Activated T-helper 2 cell treated with anti-CD3 and anti-CD28 coated beads, Interferon-gamma antibody, Interleukin-2, Interleukin-4, amounts not matched to agents 10 μg/mL and 5 μg/mL and 100 μg/mL, durations not matched to agents 14 hours and 24 hours and 36 hours (primary cell): ENCODE data around the gene RARB. TPM values are rescaled to one million over a fixed set of nuclear protein-coding genes. Genes with fewer than 3 reads are reported as not detected.

ENCODE experiments used
- DNase-seq: peaks from one replicate; pipeline ENCODE4 v3.0.0; 2021; ENCODE audit warnings: low spot score
- H3K27ac Mint-ChIP-seq: one replicate; pipeline ENCODE4 v1.8.0; 2021; ENCODE audit warnings: mixed read lengths
- H3K27me3 Mint-ChIP-seq: one replicate; pipeline ENCODE4 v1.8.0; 2021; ENCODE audit warnings: low read depth, mixed read lengths
- H3K36me3 Mint-ChIP-seq: one replicate; pipeline ENCODE4 v1.8.0; 2021; ENCODE audit warnings: low read depth, mixed read lengths
- H3K4me1 Mint-ChIP-seq: one replicate; pipeline ENCODE4 v1.8.0; 2021; ENCODE audit warnings: low read depth, mixed read lengths
- H3K4me3 Mint-ChIP-seq: one replicate; pipeline ENCODE4 v1.8.0; 2021; ENCODE audit warnings: low read depth, mild to moderate bottlenecking, moderate library complexity, mixed read lengths
- H3K9me3 Mint-ChIP-seq: one replicate; pipeline ENCODE4 v1.8.0; 2021; ENCODE audit warnings: mixed read lengths
- intact Hi-C: fragments of 100-400 bp; cut with micrococcal nuclease; formaldehyde crosslinking; loops from one replicate; pipeline ENCODE4 v1.15.1; 2023
- total RNA-seq: library from RNA; stranded (reverse); gene quantifications from 2 replicates; pipeline ENCODE4 v1.2.3, GENCODE V29; 2022

The RARB gene
- total RNA-seq, 1 donor from 2014 or later = not detected

DNA sequence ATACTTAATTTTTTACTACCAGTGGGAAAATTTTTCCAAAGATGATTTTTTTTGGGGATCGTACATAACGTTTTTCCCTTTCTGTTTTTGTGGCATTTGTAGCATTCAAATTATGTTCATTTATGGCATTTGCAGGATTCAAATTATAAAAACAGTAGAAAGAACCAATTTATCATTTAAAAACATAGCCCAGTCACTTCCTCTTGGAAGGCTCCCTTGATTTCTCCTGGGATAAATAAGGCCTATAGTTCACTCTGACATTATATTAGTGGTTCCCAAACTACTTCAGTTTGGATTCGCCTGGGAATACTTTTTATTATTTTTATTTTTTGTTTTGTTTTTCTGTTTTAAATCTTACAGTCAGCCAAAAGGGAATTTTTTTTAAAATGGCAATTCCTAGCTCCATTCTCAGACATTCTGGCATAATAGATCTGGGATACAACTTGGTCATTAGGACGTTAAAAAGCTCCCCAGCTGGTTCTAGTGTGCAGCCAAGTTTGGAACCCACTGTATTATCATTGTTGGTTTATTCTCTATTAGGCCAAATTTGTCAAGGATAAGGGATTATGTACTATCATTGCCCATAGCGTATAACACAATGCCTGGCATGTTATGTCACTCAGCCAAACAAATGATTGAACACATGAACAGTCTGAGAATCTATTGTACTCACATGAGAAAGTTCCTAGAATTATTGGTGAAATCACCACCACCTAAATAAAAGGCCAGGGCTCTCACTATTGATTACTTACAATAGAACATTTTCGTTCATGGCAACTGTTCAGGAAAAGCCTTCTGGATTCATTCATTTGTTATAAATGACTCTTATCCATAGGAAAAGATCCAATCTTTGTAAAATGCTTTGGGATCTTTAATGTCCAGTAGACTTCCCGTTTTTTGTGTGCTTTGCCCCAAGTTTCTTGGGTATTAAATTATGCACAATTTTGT is 28.9 kb downstream of the RARB start:
- H3K27ac Mint-ChIP-seq = no peak overlapping the region
- peaks cover 4% of the 10 kb centered on the region for H3K4me1 Mint-ChIP-seq
- H3K9me3 Mint-ChIP-seq = no peaks in the 10 kb centered on the region
- H3K4me3 Mint-ChIP-seq = no peak overlapping the region
- peaks cover 3% of the 10 kb centered on the region for H3K27me3 Mint-ChIP-seq
- DNase-seq = no peak
- intact Hi-C loops = no loop called here
- no peaks in the 10 kb centered on the region for H3K36me3 Mint-ChIP-seq

GRCh38 chr3:25457671-25458419 is 29.8 kb downstream of the RARB start:
- peaks cover 3% of the 10 kb centered on the region for H3K27me3 Mint-ChIP-seq
- H3K36me3 Mint-ChIP-seq = no peaks in the 10 kb centered on the region
- peaks cover 4% of the 10 kb centered on the region for H3K4me1 Mint-ChIP-seq
- H3K9me3 Mint-ChIP-seq = no peaks in the 10 kb centered on the region
- H3K4me3 Mint-ChIP-seq = no peak overlapping the region
- no peak overlapping the region for H3K27ac Mint-ChIP-seq
- intact Hi-C loops = no loop called here
- DNase-seq = no peak

- Mint-ChIP-seq H3K27me3 (peaks cover 3% of the 10 kb centered on the region), H3K9me3 (no peaks in the 10 kb centered on the region), H3K4me1 (peaks cover 4% of the 10 kb centered on the region), H3K27ac (no peak overlapping the region), H3K4me3 (no peak overlapping the region), H3K36me3 (no peaks in the 10 kb centered on the region)
- intact Hi-C loops = no loop called here
- no peak for DNase-seq
Observed at GRCh38 chr3:25458420-25458814, 30.4 kb downstream of the RARB start.

DNA sequence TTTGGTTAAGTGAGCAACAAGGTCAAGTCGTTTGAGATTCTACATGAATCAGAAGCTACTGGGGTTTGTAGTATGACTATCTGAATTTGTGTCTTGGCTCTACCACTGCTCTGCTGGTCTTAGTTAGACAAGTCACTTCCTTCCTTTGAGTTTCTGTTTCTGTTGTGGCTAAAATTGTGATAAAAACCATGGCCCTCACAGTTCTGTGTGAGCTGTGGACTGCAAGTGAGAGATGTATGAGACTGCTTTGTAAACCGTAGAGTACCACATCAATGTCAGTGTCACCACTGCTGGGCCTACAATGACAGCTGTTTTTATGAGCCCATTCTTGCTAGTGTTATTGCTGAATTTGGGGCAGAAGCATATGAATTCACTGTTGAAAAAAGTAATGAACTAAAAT is 32.7 kb downstream of the RARB start:
- no peak for DNase-seq
- peaks cover 4% of the 10 kb centered on the region for H3K4me1 Mint-ChIP-seq

DNA sequence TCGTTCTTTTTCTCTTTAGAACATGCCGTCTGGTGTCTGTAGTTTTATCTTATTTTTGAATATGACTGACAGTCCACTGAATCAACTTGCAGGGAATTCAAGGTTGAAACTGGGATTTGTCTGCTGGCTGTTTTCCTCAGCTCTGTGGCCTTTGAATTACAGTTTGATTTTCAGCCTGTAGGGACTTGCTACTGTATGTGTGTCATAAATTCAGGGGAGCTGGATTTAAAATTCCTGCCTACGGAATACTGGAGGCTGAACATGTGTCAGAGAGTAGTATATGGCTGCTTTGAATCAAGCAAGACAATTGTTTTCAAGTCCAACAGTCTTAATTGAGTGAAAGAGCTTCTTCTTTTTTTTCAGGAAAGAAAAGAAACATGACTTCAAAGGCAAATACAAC is 33.9 kb downstream of the RARB start:
- Mint-ChIP-seq H3K27ac (no peak overlapping the region), H3K4me3 (no peak overlapping the region), H3K4me1 (peaks cover 4% of the 10 kb centered on the region), H3K9me3 (no peaks in the 10 kb centered on the region), H3K27me3 (peaks cover 3% of the 10 kb centered on the region), H3K36me3 (no peaks in the 10 kb centered on the region)
- no peak for DNase-seq
- intact Hi-C loops = no loop called here

More for the DNA sequence above, 32.7 kb downstream of the RARB start:
- peak overlapping the region; percentile 6 for H3K27ac Mint-ChIP-seq
- intact Hi-C loops = no loop called here
- no peaks in the 10 kb centered on the region for H3K36me3 Mint-ChIP-seq
- H3K9me3 Mint-ChIP-seq = no peaks in the 10 kb centered on the region
- no peak overlapping the region for H3K4me3 Mint-ChIP-seq
- peaks cover 3% of the 10 kb centered on the region for H3K27me3 Mint-ChIP-seq

DNA sequence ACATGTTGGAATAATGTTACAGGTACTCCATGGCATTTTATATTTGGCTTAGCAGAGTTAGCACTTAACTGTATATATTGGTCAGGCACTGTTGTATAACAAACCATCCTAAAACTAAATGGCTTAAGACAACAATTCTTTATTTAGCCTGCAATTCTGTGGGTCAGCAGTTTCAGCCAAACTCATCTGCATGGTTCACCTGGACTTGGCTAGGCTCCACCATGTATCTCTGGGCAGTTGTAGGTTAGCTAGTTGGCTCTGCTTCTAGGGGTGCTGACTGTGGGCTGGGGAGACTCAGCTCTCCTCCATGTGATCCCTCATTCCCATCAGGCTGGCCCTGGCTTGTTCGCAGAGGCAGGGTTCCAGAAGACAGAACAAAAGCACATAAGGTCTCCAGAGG is 34.4 kb downstream of the RARB start:
- no peaks in the 10 kb centered on the region for H3K36me3 Mint-ChIP-seq
- peaks cover 4% of the 10 kb centered on the region for H3K4me1 Mint-ChIP-seq
- no peak for DNase-seq
- no peak overlapping the region for H3K4me3 Mint-ChIP-seq
- H3K9me3 Mint-ChIP-seq = no peaks in the 10 kb centered on the region
- intact Hi-C loops = no loop called here
- H3K27ac Mint-ChIP-seq = no peak overlapping the region
- peaks cover 3% of the 10 kb centered on the region for H3K27me3 Mint-ChIP-seq

GRCh38 chr3:25463836-25464418 is 35.9 kb downstream of the RARB start:
- DNase-seq = no peak
- intact Hi-C loops = no loop called here
- no peaks in the 10 kb centered on the region for H3K9me3 Mint-ChIP-seq
- H3K4me3 Mint-ChIP-seq = no peak overlapping the region
- no peak overlapping the region for H3K27ac Mint-ChIP-seq
- no peaks in the 10 kb centered on the region for H3K36me3 Mint-ChIP-seq
- H3K27me3 Mint-ChIP-seq = no peaks in the 10 kb centered on the region
- H3K4me1 Mint-ChIP-seq = peaks cover 4% of the 10 kb centered on the region

DNA sequence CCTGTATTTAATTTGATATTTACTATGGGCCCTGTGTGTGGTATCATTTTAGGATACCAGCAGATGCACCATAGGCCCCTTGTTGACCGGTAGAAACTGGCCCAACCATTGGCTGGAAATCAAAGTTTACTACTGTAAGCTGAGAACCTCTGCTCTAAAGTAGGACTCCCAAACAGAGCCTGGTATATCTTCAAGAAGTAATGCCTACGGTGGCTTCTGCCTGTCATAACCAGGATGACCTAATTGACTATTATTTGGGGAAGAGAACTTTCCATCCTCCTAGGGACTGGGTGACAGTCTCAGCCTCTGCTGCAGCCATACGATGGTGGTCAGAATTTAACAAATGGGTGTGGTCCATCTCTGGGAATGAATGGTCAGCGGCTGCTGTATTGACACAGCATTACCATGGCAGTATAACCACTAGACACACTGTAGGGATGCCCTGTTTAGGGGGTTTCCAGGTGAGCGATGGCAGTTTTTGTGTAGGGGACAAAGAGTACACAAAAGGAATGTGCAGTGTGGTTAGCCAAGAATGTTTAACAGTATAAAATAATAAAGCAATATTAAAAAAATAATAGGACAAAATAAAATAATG is 37.3 kb downstream of the RARB start:
- Mint-ChIP-seq H3K4me3 (no peak overlapping the region), H3K9me3 (no peaks in the 10 kb centered on the region), H3K27ac (no peak overlapping the region), H3K36me3 (no peaks in the 10 kb centered on the region), H3K27me3 (no peaks in the 10 kb centered on the region), H3K4me1 (peaks cover 4% of the 10 kb centered on the region)
- no peak for DNase-seq
- intact Hi-C loops = no loop called here

DNA sequence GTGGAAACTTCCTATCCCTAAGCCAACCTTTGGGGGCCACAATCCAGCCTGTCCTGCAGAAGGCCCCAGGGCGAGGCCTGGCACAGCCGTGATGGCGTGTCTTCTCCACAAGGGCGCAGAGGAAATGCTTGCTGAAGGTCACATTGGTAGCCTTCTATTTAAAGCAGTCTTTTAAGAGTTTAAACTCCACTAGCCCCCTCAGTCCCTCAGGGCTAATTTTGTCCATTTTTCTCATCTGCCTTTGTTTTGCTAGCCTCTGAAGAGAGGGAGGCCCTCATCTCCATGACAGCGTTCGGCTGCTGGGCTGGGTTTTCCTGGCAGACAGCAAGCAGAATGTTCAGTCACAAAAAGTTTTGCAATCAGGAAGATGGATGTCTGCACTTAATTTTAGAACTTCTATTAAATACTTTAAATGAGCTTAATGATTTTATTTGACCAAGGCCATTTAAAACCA is 40.8 kb downstream of the RARB start:
- no peak overlapping the region for H3K4me3 Mint-ChIP-seq
- H3K27me3 Mint-ChIP-seq = peaks cover 2% of the 10 kb centered on the region
- H3K9me3 Mint-ChIP-seq = no peaks in the 10 kb centered on the region
- no peaks in the 10 kb centered on the region for H3K4me1 Mint-ChIP-seq
- H3K27ac Mint-ChIP-seq = no peak overlapping the region
- intact Hi-C loops = no loop called here
- no peak for DNase-seq
- no peaks in the 10 kb centered on the region for H3K36me3 Mint-ChIP-seq

GRCh38 chr3:25469558-25469957 is 41.5 kb downstream of the RARB start:
- Mint-ChIP-seq H3K4me3 (no peak overlapping the region), H3K4me1 (no peaks in the 10 kb centered on the region), H3K27me3 (peaks cover 2% of the 10 kb centered on the region), H3K9me3 (no peaks in the 10 kb centered on the region), H3K27ac (no peak overlapping the region), H3K36me3 (no peaks in the 10 kb centered on the region)
- no peak for DNase-seq
- intact Hi-C loops = no loop called here

- no peaks in the 10 kb centered on the region for H3K4me1 Mint-ChIP-seq
- intact Hi-C loops = no loop called here
- peaks cover 2% of the 10 kb centered on the region for H3K27me3 Mint-ChIP-seq
- no peaks in the 10 kb centered on the region for H3K36me3 Mint-ChIP-seq
- no peaks in the 10 kb centered on the region for H3K9me3 Mint-ChIP-seq
- no peak for DNase-seq
- no peak overlapping the region for H3K27ac Mint-ChIP-seq
- H3K4me3 Mint-ChIP-seq = no peak overlapping the region
Observed at GRCh38 chr3:25471081-25471768, 43.2 kb downstream of the RARB start.

DNA sequence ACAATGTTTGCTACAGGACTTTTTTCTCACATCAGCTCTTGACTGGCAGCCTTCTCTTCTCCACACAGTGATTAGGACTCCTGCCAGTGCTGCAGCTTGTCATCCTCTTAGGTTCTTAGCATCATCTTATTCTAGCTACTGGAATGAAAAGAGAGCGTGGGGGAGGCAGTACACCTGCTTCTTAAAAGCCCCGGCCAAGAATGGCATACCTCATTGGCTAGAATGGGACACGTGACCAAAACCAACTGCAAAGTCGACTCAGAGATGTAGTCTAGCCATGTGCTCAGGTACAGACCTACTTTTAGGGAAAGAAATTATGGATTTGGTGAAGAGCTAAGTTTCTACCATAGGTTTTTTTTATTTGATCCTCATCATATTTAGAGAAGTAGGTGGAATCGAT is 44.1 kb downstream of the RARB start:
- Mint-ChIP-seq H3K4me1 (no peaks in the 10 kb centered on the region), H3K9me3 (no peaks in the 10 kb centered on the region), H3K36me3 (no peaks in the 10 kb centered on the region), H3K27me3 (peaks cover 2% of the 10 kb centered on the region), H3K4me3 (no peak overlapping the region), H3K27ac (no peak overlapping the region)
- DNase-seq = no peak
- intact Hi-C loops = no loop called here
